Endothelial cell (in vitro differentiated cells): ENCODE results near the gene SP7. TPM values are rescaled to one million over a fixed set of nuclear protein-coding genes. Genes with fewer than 3 reads are reported as not detected.
"Not testable (repeated sequence)": the region's sequence is repeated elsewhere in the genome, so short reads cannot be mapped to it uniquely, and the experiment has no call there.

Source experiments
- DNase-seq: peaks from one replicate; pipeline ENCODE4 v3.0.0; 2021; ENCODE audit warnings: low spot score
- H3K27ac Mint-ChIP-seq: one replicate; pipeline ENCODE4 v1.8.0; 2021; ENCODE audit warnings: mixed read lengths, inconsistent platforms; ENCODE audit not compliant: unreplicated experiment
- H3K27me3 Mint-ChIP-seq: one replicate; pipeline ENCODE4 v1.8.0; 2021; ENCODE audit warnings: mild to moderate bottlenecking, moderate library complexity, mixed read lengths, inconsistent platforms; ENCODE audit not compliant: unreplicated experiment
- H3K36me3 Mint-ChIP-seq: one replicate; pipeline ENCODE4 v1.8.0; 2021; ENCODE audit warnings: mild to moderate bottlenecking, low read depth, mixed read lengths, inconsistent platforms; ENCODE audit not compliant: unreplicated experiment
- H3K4me1 Mint-ChIP-seq: one replicate; pipeline ENCODE4 v1.8.0; 2021; ENCODE audit warnings: mild to moderate bottlenecking, mixed read lengths, inconsistent platforms; ENCODE audit not compliant: unreplicated experiment
- H3K4me3 Mint-ChIP-seq: one replicate; pipeline ENCODE4 v1.8.0; 2021; ENCODE audit warnings: mild to moderate bottlenecking, mixed read lengths, inconsistent platforms; ENCODE audit not compliant: unreplicated experiment
- H3K9me3 Mint-ChIP-seq: one replicate; pipeline ENCODE4 v1.8.0; 2021; ENCODE audit warnings: mixed read lengths, inconsistent platforms; ENCODE audit not compliant: unreplicated experiment
- CTCF ChIP-seq: fragments of 200-600 bp; sonication (generic); IDR thresholded peaks from one replicate; pipeline ENCODE4 v1.5.0; 2021; ENCODE audit warnings: antibody characterized with exemption; ENCODE audit not compliant: unreplicated experiment
- total RNA-seq: library from RNA; stranded (reverse); fragmentation: NEBNext Ultra II Directional; extraction: Animal tissue kit (Norgen Biotek cat#: 25700); gene quantifications from one replicate; pipeline ENCODE4 v1.2.1, GENCODE V29; 2021; ENCODE audit not compliant: unreplicated experiment

SP7 gene
- total RNA-seq, 1 donor from 2014 or later, result 3.6 TPM

GRCh38 chr12:53302903-53303302, 33.3 kb downstream of the SP7 start:
- H3K4me3 Mint-ChIP-seq, result peak overlapping the region; percentile 8
- H3K36me3 Mint-ChIP-seq, result peaks cover 54% of the 10 kb centered on the region
- TF ChIP-seq CTCF, result no peak
- peaks cover 21% of the 10 kb centered on the region for H3K4me1 Mint-ChIP-seq
- H3K9me3 Mint-ChIP-seq, result no peaks in the 10 kb centered on the region
- peaks cover 15% of the 10 kb centered on the region for H3K27me3 Mint-ChIP-seq
- H3K27ac Mint-ChIP-seq, result no peak overlapping the region
- no peak for DNase-seq

GRCh38 chr12:53300187-53300586, 36.0 kb downstream of the SP7 start:
- H3K4me3 Mint-ChIP-seq, result peak overlapping the region; percentile 92
- H3K27ac Mint-ChIP-seq, result peak overlapping the region; percentile 93
- H3K9me3 Mint-ChIP-seq, result no peaks in the 10 kb centered on the region
- peaks cover 31% of the 10 kb centered on the region for H3K4me1 Mint-ChIP-seq
- H3K36me3 Mint-ChIP-seq, result peaks cover 35% of the 10 kb centered on the region
- no peak for DNase-seq
- no peak for TF ChIP-seq CTCF
- H3K27me3 Mint-ChIP-seq, result peaks cover 19% of the 10 kb centered on the region

- H3K27ac Mint-ChIP-seq, result peak within 1 kb of the TSS; percentile 93
- no peaks in the 10 kb centered on the region for H3K9me3 Mint-ChIP-seq
- no peak for TF ChIP-seq CTCF
- H3K27me3 Mint-ChIP-seq, result peaks cover 19% of the 10 kb centered on the region
- peaks cover 34% of the 10 kb centered on the region for H3K36me3 Mint-ChIP-seq
- DNase-seq, result peak; percentile 90
- peaks cover 35% of the 10 kb centered on the region for H3K4me1 Mint-ChIP-seq
- peak within 1 kb of the TSS; percentile 92 for H3K4me3 Mint-ChIP-seq
Measured at GRCh38 chr12:53299454-53300180, 36.5 kb downstream of the SP7 start, which contains the start of gene MYG1. TSS of gene MYG1 (plus strand) at chr12:53299695. CDS start at chr12:53299738, 43 bp downstream.

- no peak for DNase-seq
- Mint-ChIP-seq H3K4me3 (peak overlapping the region; percentile 92), H3K9me3 (no peaks in the 10 kb centered on the region), H3K4me1 (peaks cover 35% of the 10 kb centered on the region), H3K36me3 (peaks cover 34% of the 10 kb centered on the region), H3K27ac (peak overlapping the region; percentile 93), H3K27me3 (peaks cover 19% of the 10 kb centered on the region)
- TF ChIP-seq CTCF, result no peak
Measured at GRCh38 chr12:53299101-53299453, 37.1 kb downstream of the SP7 start.

- Mint-ChIP-seq H3K4me3 (no peak overlapping the region), H3K27ac (peak overlapping the region; percentile 93), H3K4me1 (peaks cover 35% of the 10 kb centered on the region), H3K36me3 (peaks cover 38% of the 10 kb centered on the region), H3K9me3 (no peaks in the 10 kb centered on the region), H3K27me3 (peaks cover 23% of the 10 kb centered on the region)
- no peak for TF ChIP-seq CTCF
- no peak for DNase-seq
Measured at GRCh38 chr12:53298164-53298563, 38.0 kb downstream of the SP7 start.

- H3K9me3 Mint-ChIP-seq, DNase-seq: not testable (repeated sequence)
- H3K27ac Mint-ChIP-seq, result peak overlapping the region; percentile 99
- H3K36me3 Mint-ChIP-seq, result peaks cover 35% of the 10 kb centered on the region
- peaks cover 23% of the 10 kb centered on the region for H3K27me3 Mint-ChIP-seq
- H3K4me3 Mint-ChIP-seq, result peak overlapping the region; percentile 100
- H3K4me1 Mint-ChIP-seq, result peaks cover 34% of the 10 kb centered on the region
Measured at GRCh38 chr12:53297106-53297505, 39.0 kb downstream of the SP7 start.
